Hematopoietic multipotent progenitor cell (in vitro differentiated cells): ENCODE results near the gene CCT6A. TPM values are rescaled to one million over a fixed set of nuclear protein-coding genes. Genes with fewer than 3 reads are reported as not detected.
A peak's percentile ranks its signal among the peaks of the same experiment; 100 is the strongest.
"Not testable (repeated sequence)": the region's sequence is repeated elsewhere in the genome, so short reads cannot be mapped to it uniquely, and the experiment has no call there.

Source experiments
- DNase-seq, 3 donors: peaks; one replicate each; pipeline ENCODE4 v3.0.0-alpha.2; 2011 to 2015; ENCODE audit warnings: low read depth in 2 of 3, low spot score in 2 of 3
- small RNA-seq: library from RNA; depleted of rRNA; stranded (forward); fragments of <200 nt; gene quantifications from one replicate; pipeline ENCODE3, GENCODE V24; 2012
- total RNA-seq: library from RNA; depleted of rRNA; stranded (reverse); fragments of >200 nt; gene quantifications from one replicate; pipeline ENCODE4 v1.2.3, GENCODE V29; 2012

CCT6A gene
- total RNA-seq, 1 donor, result 81.9 TPM

DNA sequence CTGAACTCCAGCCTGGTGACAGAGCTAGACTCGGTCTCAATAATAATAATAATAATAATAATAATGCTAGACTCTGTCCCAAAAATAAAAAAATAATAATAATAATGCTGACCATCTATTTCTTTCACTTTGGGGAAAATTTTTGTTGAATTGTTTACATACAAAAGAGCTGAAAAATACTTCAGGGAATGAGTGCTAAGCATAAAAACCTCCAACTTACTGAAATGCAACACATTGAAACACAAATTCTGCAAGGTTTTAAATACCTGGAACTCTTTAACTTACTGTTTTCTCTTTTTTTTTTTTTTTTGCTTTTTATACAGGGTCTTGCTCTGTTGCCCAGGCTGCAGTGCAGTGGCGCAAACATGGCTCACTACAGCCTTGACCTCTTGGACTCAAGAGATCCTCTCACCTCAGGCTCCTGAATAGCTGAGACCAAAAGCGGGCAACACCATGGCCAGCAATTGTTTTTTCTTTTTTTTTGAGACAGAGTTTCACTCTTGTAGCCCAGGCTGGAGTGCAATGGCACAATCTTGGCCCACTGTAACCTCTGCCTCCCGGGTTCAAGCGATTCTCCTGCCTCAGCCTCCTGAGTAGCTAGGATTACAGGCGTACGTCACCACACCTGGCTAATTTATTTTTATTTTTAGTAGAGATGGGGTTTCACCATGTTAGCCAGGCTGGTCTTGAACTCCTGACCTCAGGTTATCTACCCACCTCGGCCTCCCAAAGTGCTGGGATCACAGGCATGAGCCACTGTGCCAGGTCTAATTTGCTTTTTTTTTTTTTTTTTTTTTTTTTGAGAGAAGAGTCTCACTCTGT lies 46.8 kb downstream of the CCT6A start:
- not testable (repeated sequence) for DNase-seq

DNA sequence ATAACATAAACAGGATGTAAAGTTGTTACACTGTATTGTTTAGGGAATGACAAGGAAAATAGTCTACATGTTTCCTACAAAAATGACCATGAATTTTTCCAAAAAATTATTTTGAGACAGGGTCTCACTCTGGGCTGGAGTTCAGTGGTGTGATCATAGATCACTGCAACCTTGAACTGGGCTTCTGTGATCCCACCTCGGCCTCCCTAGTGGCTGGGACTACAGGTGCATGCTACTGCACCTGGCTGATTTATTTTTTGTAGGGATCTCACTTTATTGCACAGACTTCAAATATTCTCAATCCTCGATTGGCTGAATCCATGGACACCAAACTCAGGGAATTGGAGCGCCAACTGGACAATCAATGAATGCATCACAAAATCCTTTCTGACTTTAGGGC lies 48.1 kb downstream of the CCT6A start:
- no peak for DNase-seq

GRCh38 chr7:56104138-56104537 lies 52.6 kb downstream of the CCT6A start:
- DNase-seq, result not testable (repeated sequence)

GRCh38 chr7:56105508-56105907 lies 53.9 kb downstream of the CCT6A start:
- DNase-seq, result peak in 2 of 3 donors; percentile 24 to 65

- peak; percentile 85 to 99 (median 98) for DNase-seq
Observed at GRCh38 chr7:56106108-56107073, 54.8 kb downstream of the CCT6A start, which contains the start of gene CHCHD2. CHCHD2 (minus strand) TSS chr7:56106476; CDS start chr7:56106413, 63 bp downstream.

- no peak for DNase-seq
Observed at GRCh38 chr7:56107954-56108258, 56.3 kb downstream of the CCT6A start.

GRCh38 chr7:56110611-56111010 lies 59.0 kb downstream of the CCT6A start:
- DNase-seq, result no peak

DNA sequence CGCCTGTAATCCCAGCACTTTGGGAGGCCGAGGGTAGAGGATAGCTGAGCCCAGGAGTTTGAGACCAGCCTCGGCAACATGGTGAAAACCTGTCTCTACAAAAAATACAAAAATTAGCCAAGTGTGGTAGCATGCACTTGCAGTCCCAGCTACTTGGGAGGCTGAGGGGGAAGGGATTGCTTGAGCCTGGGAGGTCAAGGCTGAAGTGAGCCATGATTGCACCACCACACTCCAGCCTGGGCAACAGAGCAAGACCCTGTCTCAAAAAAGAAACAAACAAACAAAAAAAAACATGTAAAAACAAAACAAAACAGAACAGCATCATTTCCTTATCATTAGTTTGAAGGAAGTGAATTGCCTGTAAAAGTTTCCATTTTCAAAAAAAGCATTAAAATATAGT lies 60.7 kb downstream of the CCT6A start:
- not testable (repeated sequence) for DNase-seq

Small RNA genes within 50 kb of the gene (small RNA-seq; reads per million reads assigned to genes)
- gene SNORA15 (not detected), gene SNORA22B (0.81 reads per million, percentile 19 among the genes with 10 or more reads in this experiment)

Other genes with a start within 250 kb of the CCT6A start
- not detected for gene SEPTIN14, start 189.0 kb upstream of the CCT6A start, total RNA-seq
- gene ZNF713, start 164.3 kb upstream of the CCT6A start, total RNA-seq, result 3.2 TPM
- gene MRPS17, start 99.9 kb upstream of the CCT6A start, total RNA-seq, result 11.8 TPM
- 21.3 TPM for gene NIPSNAP2, start 87.2 kb upstream of the CCT6A start, total RNA-seq
- gene PSPH, start 321 bp upstream of the CCT6A start, total RNA-seq, result 21.0 TPM
- 135 TPM for gene SUMF2, start 12.5 kb downstream of the CCT6A start, total RNA-seq
- 1.1 TPM for gene PHKG1, start 41.2 kb downstream of the CCT6A start, total RNA-seq
- 442 TPM for gene CHCHD2, start 54.7 kb downstream of the CCT6A start, total RNA-seq
- gene NUPR2, start 64.7 kb downstream of the CCT6A start, total RNA-seq, result not detected